ENCODE measurements around the gene POU5F1.

Gene POU5F1

GRCh38 chr6:31114970-31115849, 55.3 kb downstream of the POU5F1 start:
- DNase-seq (ENCODE audit: low spot score), result no peak

GRCh38 chr6:31114541-31114878, 56.0 kb downstream of the POU5F1 start, which contains the start of gene PSORS1C1:
PSORS1C1 (plus strand) TSS chr6:31114800; CDS start chr6:31129633, 14,833 bp downstream.
- no peak for DNase-seq (ENCODE audit: low spot score)

All from activated CD4-positive, alpha-beta T cell treated with anti-CD3 and anti-CD28 coated beads, Interleukin-2, Interleukin-4, amounts not matched to agents 100 ng/mL and 50 ng/mL, durations not matched to agents 16 hours and 8 hours (primary cell).